Mammary epithelial cell (primary cell): ENCODE results near the gene IL6R.

Experiments
- EZH2 ChIP-seq: IDR thresholded peaks from 2 replicates; pipeline ENCODE4 v1.6.1; 2012; ENCODE audit warnings: low read length, inconsistent platforms, borderline replicate concordance
- TF ChIP-seq, protein P1 (sequence below), 2 donors: IDR thresholded peaks in 1 of 2; conservative IDR thresholded peaks in 1 of 2; 2 replicates each; pipeline ENCODE4 v1.5.1; 2011 to 2012; ENCODE audit warnings: inconsistent platforms in 2 of 2, low read length in 2 of 2, mild to moderate bottlenecking in 2 of 2, control low read depth in 1 of 2, low read depth in 1 of 2; ENCODE audit not compliant: insufficient read depth in 1 of 2; ENCODE audit errors: extremely low read depth in 1 of 2

DNA sequence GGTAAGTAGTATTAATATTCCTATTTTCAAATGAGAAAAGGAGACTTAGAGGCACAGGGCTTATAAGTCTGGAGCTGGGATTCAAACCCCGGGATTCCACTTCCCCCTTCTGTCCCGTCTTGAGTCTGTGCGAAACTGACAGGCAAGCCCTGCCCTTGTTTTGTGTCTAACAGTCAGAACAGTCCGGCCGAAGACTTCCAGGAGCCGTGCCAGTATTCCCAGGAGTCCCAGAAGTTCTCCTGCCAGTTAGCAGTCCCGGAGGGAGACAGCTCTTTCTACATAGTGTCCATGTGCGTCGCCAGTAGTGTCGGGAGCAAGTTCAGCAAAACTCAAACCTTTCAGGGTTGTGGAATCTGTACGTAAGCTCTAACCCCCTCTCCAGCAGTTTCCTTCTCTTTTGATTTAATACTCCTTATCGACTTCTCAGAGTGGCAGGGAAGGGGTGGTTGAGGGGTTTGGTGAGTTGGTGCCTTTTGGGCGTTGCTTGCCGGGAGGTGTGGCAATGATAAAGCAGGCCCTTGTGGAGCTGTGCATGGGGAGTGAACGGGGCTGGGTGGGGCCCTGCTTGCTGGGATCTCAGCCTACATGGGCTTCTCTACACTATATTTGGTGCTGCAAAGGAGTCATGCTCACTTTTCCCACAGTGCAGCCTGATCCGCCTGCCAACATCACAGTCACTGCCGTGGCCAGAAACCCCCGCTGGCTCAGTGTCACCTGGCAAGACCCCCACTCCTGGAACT, 29.4 kb downstream of the IL6R start:
- TF ChIP-seq, protein P1, sequence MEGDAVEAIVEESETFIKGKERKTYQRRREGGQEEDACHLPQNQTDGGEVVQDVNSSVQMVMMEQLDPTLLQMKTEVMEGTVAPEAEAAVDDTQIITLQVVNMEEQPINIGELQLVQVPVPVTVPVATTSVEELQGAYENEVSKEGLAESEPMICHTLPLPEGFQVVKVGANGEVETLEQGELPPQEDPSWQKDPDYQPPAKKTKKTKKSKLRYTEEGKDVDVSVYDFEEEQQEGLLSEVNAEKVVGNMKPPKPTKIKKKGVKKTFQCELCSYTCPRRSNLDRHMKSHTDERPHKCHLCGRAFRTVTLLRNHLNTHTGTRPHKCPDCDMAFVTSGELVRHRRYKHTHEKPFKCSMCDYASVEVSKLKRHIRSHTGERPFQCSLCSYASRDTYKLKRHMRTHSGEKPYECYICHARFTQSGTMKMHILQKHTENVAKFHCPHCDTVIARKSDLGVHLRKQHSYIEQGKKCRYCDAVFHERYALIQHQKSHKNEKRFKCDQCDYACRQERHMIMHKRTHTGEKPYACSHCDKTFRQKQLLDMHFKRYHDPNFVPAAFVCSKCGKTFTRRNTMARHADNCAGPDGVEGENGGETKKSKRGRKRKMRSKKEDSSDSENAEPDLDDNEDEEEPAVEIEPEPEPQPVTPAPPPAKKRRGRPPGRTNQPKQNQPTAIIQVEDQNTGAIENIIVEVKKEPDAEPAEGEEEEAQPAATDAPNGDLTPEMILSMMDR (conservative IDR thresholded peaks at IDR 0.05 in 1 of 2, IDR thresholded peaks at IDR 0.05 in 1 of 2; ENCODE audit: extremely low read depth in 1 of 2, insufficient read depth in 1 of 2, low read depth in 1 of 2, low read length in 2 of 2) = no peak
- no peak for TF ChIP-seq EZH2
